Loucy (cell line): Measurements from ENCODE around the gene KIRREL3.
"Not testable (repeated sequence)": the region's sequence is repeated elsewhere in the genome, so short reads cannot be mapped to it uniquely, and the experiment has no call there.

ENCODE experiments used
- H2AFZ ChIP-seq: fragments of 200-600 bp; sonication (generic); 2 replicates; pipeline ENCODE4 v1.6.0; 2016; ENCODE audit warnings: antibody characterized with exemption, mild to moderate bottlenecking, low read length, moderate library complexity
- H3F3A ChIP-seq: fragments of 200-600 bp; 2 replicates; pipeline ENCODE4 v1.6.0; 2016; ENCODE audit warnings: antibody characterized with exemption, low read depth, mild to moderate bottlenecking
- H3K27me3 ChIP-seq: fragments of 200-600 bp; sonication (generic); 2 replicates; pipeline ENCODE4 v1.6.1; 2014; ENCODE audit warnings: low read length, mild to moderate bottlenecking; ENCODE audit not compliant: insufficient read depth, poor library complexity, severe bottlenecking
- H3K36me3 ChIP-seq: fragments of 200-600 bp; sonication (generic); 2 replicates; pipeline ENCODE4 v1.6.1; 2016; ENCODE audit warnings: low read length; ENCODE audit not compliant: insufficient read depth
- H3K4me1 ChIP-seq: fragments of 200-600 bp; sonication (generic); 2 replicates; pipeline ENCODE4 v1.5.1; 2014; ENCODE audit warnings: low read length, mild to moderate bottlenecking; ENCODE audit not compliant: insufficient read depth, poor library complexity, severe bottlenecking
- H3K4me2 ChIP-seq: fragments of 200-600 bp; sonication (generic); 2 replicates; pipeline ENCODE4 v1.6.0; 2014; ENCODE audit warnings: antibody characterized with exemption, low read length, low read depth, mild to moderate bottlenecking; ENCODE audit not compliant: poor library complexity, severe bottlenecking
- H3K4me3 ChIP-seq: fragments of 200-600 bp; sonication (generic); 2 replicates; pipeline ENCODE4 v1.5.1; 2014; ENCODE audit warnings: low read length, mild to moderate bottlenecking, mixed read lengths; ENCODE audit not compliant: poor library complexity, severe bottlenecking
- H3K79me2 ChIP-seq: fragments of 200-600 bp; sonication (generic); 2 replicates; pipeline ENCODE4 v1.6.1; 2014; ENCODE audit warnings: low read length; ENCODE audit not compliant: insufficient read depth
- H3K9ac ChIP-seq: fragments of 200-600 bp; sonication (generic); 2 replicates; pipeline ENCODE4 v1.6.0; 2014; ENCODE audit warnings: mild to moderate bottlenecking, low read depth, low read length, moderate library complexity; ENCODE audit not compliant: poor library complexity, severe bottlenecking
- H3K9me2 ChIP-seq: fragments of 200-600 bp; sonication (generic); replicated peaks from 2 replicates; pipeline ENCODE4 v1.6.1; 2016; ENCODE audit warnings: low read depth, low read length, mixed read lengths
- H3K9me3 ChIP-seq: fragments of 200-600 bp; sonication (generic); 2 replicates; pipeline ENCODE4 v1.6.1; 2014; ENCODE audit warnings: mild to moderate bottlenecking, antibody characterized with exemption, low read length, low read depth; ENCODE audit not compliant: insufficient read depth
- H4K20me1 ChIP-seq: fragments of 200-600 bp; sonication (generic); 2 replicates; pipeline ENCODE4 v1.6.0; 2014; ENCODE audit warnings: antibody characterized with exemption, low read length, mild to moderate bottlenecking; ENCODE audit not compliant: insufficient read depth, poor library complexity, severe bottlenecking
- CTCF ChIP-seq: fragments of 200-600 bp; sonication (generic); conservative IDR thresholded peaks from 2 replicates; pipeline ENCODE4 v1.5.1; 2014; ENCODE audit warnings: mild to moderate bottlenecking, antibody characterized with exemption, low read length
- EZH2phosphoT487 ChIP-seq: fragments of 200-600 bp; IDR thresholded peaks from 2 replicates; pipeline ENCODE4 v1.6.1; 2018; ENCODE audit warnings: antibody characterized with exemption, mild to moderate bottlenecking, moderate library complexity, borderline replicate concordance

KIRREL3 gene

GRCh38 chr11:126398296-126398695 lies 602.3 kb downstream of the KIRREL3 start:
- Histone ChIP-seq H3K9me3 (no peaks in the 10 kb centered on the region), H3K27me3 (no peaks in the 10 kb centered on the region), H3K9me2 (no peaks in the 10 kb centered on the region), H3K36me3 (no peaks in the 10 kb centered on the region; the same call in 1 of the 2 replicates), H2AFZ (no peak overlapping the region), H3K4me1 (peaks cover 18% of the 10 kb centered on the region), H4K20me1 (no peaks in the 10 kb centered on the region), H3K79me2 (peaks cover 92% of the 10 kb centered on the region), H3F3A (no peaks in the 10 kb centered on the region), H3K9ac (no peak overlapping the region), H3K4me2 (no peak overlapping the region), H3K4me3 (no peak overlapping the region)
- TF ChIP-seq CTCF (no peak), EZH2phosphoT487 (no peak)

- H3K9ac ChIP-seq = no peak overlapping the region
- peaks cover 32% of the 10 kb centered on the region for H3K4me1 ChIP-seq
- H3K4me3 ChIP-seq = no peak overlapping the region
- no peaks in the 10 kb centered on the region for H4K20me1 ChIP-seq
- no peaks in the 10 kb centered on the region for H3K9me3 ChIP-seq
- no peaks in the 10 kb centered on the region for H3K9me2 ChIP-seq
- TF ChIP-seq CTCF (no peak), EZH2phosphoT487 (no peak)
- H2AFZ ChIP-seq = no peak overlapping the region
- H3F3A ChIP-seq = peaks cover 10% of the 10 kb centered on the region
- peaks cover 86% of the 10 kb centered on the region for H3K79me2 ChIP-seq
- H3K27me3 ChIP-seq = no peaks in the 10 kb centered on the region
- H3K36me3 ChIP-seq = no peaks in the 10 kb centered on the region
- H3K4me2 ChIP-seq = no peak overlapping the region
Observed at GRCh38 chr11:126396965-126397364, 603.6 kb downstream of the KIRREL3 start.

GRCh38 chr11:126396266-126396665 lies 604.3 kb downstream of the KIRREL3 start:
- not testable (repeated sequence) for H3K9ac ChIP-seq, H3K4me2 ChIP-seq, H3K36me3 ChIP-seq, H2AFZ ChIP-seq, H3K27me3 ChIP-seq, H3K4me3 ChIP-seq, H3K9me3 ChIP-seq, H4K20me1 ChIP-seq, H3K9me2 ChIP-seq
- Histone ChIP-seq H3F3A (peaks cover 16% of the 10 kb centered on the region), H3K4me1 (peaks cover 39% of the 10 kb centered on the region), H3K79me2 (peaks cover 85% of the 10 kb centered on the region)

- H3K9me2 ChIP-seq, H2AFZ ChIP-seq, H3K36me3 ChIP-seq, H4K20me1 ChIP-seq, H3K4me2 ChIP-seq, H3K9ac ChIP-seq, H3K9me3 ChIP-seq, H3K27me3 ChIP-seq, H3K4me3 ChIP-seq: not testable (repeated sequence)
- Histone ChIP-seq H3K79me2 (peaks cover 85% of the 10 kb centered on the region), H3F3A (peaks cover 17% of the 10 kb centered on the region), H3K4me1 (peaks cover 43% of the 10 kb centered on the region)
Observed at GRCh38 chr11:126395784-126396183, 604.8 kb downstream of the KIRREL3 start.

- peak overlapping the region; percentile 78 for H3K4me2 ChIP-seq
- H3K4me1 ChIP-seq = peaks cover 51% of the 10 kb centered on the region
Observed at GRCh38 chr11:126394634-126395072, 605.9 kb downstream of the KIRREL3 start.

More at GRCh38 chr11:126394634-126395072, 605.9 kb downstream of the KIRREL3 start:
- H2AFZ ChIP-seq, H3K9me2 ChIP-seq, H3K9me3 ChIP-seq, H4K20me1 ChIP-seq, H3K36me3 ChIP-seq, H3K27me3 ChIP-seq: not testable (repeated sequence)
- peaks cover 85% of the 10 kb centered on the region for H3K79me2 ChIP-seq
- H3F3A ChIP-seq = peaks cover 17% of the 10 kb centered on the region
- peak overlapping the region; percentile 67 for H3K4me3 ChIP-seq
- peak overlapping the region; percentile 77 for H3K9ac ChIP-seq
